GM23338 (cell line): Measurements from ENCODE around the gene CD63. TPM values are rescaled to one million over a fixed set of nuclear protein-coding genes. Genes with fewer than 3 reads are reported as not detected.

Experiments
- ATAC-seq: fragments of 200-7000 bp; cut with Tn5 transposase; 3 replicates; pipeline ENCODE4 v1.9.1; 2020
- DNase-seq: peaks from one replicate; pipeline ENCODE4 v3.0.0-alpha.2; 2015; ENCODE audit warnings: low spot score
- H2AFZ ChIP-seq: fragments of 200-600 bp; sonication (generic); 2 replicates; pipeline ENCODE4 v1.8.0; 2016; ENCODE audit warnings: antibody characterized with exemption, mild to moderate bottlenecking, moderate library complexity
- H3F3A ChIP-seq: fragments of 200-600 bp; sonication (generic); replicated peaks from 2 replicates; pipeline ENCODE4 v1.8.0; 2017; ENCODE audit warnings: antibody characterized with exemption, mixed run types, low read depth
- H3K27ac ChIP-seq: fragments of 200-600 bp; sonication (generic); 2 replicates; pipeline ENCODE4 v1.6.1; 2016; ENCODE audit warnings: low read depth
- H3K27me3 ChIP-seq: fragments of 200-600 bp; sonication (generic); 2 replicates; pipeline ENCODE4 v1.8.0; 2016; ENCODE audit warnings: mild to moderate bottlenecking, mixed run types, moderate library complexity; ENCODE audit not compliant: insufficient read depth
- H3K36me3 ChIP-seq: fragments of 200-600 bp; sonication (generic); 2 replicates; pipeline ENCODE4 v1.8.0; 2016; ENCODE audit warnings: mild to moderate bottlenecking; ENCODE audit not compliant: insufficient read depth
- H3K4me1 ChIP-seq: fragments of 200-600 bp; sonication (generic); 2 replicates; pipeline ENCODE4 v1.8.0; 2016; ENCODE audit warnings: mild to moderate bottlenecking, moderate library complexity; ENCODE audit not compliant: insufficient read depth
- H3K4me2 ChIP-seq: fragments of 200-600 bp; sonication (generic); 2 replicates; pipeline ENCODE4 v1.7.1; 2017; ENCODE audit warnings: mixed run types
- H3K4me3 ChIP-seq: fragments of 200-600 bp; sonication (generic); 2 replicates; pipeline ENCODE4 v1.6.1; 2016; ENCODE audit warnings: mixed run types
- H3K79me2 ChIP-seq: fragments of 200-600 bp; sonication (generic); replicated peaks from 2 replicates; pipeline ENCODE4 v1.8.0; 2017; ENCODE audit warnings: mild to moderate bottlenecking; ENCODE audit not compliant: insufficient read depth
- H3K9me2 ChIP-seq: fragments of 200-600 bp; sonication (generic); 2 replicates; pipeline ENCODE4 v1.8.0; 2017; ENCODE audit not compliant: insufficient read depth
- H4K20me1 ChIP-seq: fragments of 200-600 bp; sonication (generic); replicated peaks from 2 replicates; pipeline ENCODE4 v1.8.0; 2017; ENCODE audit warnings: mild to moderate bottlenecking; ENCODE audit not compliant: insufficient read depth
- H3K27ac Mint-ChIP-seq: 2 replicates; pipeline ENCODE4 v1.8.0; 2020; ENCODE audit warnings: inconsistent platforms, mild to moderate bottlenecking, moderate library complexity, mixed read lengths
- H3K27me3 Mint-ChIP-seq: 3 replicates; pipeline ENCODE4 v1.8.0; 2022; ENCODE audit warnings: low read depth, mild to moderate bottlenecking, moderate library complexity, mixed read lengths, inconsistent platforms; ENCODE audit not compliant: insufficient read depth, poor library complexity
- H3K36me3 Mint-ChIP-seq: 3 replicates; pipeline ENCODE4 v1.8.0; 2021; ENCODE audit warnings: low read depth, mild to moderate bottlenecking, inconsistent platforms, moderate library complexity, mixed read lengths
- H3K4me1 Mint-ChIP-seq: 3 replicates; pipeline ENCODE4 v1.8.0; 2020; ENCODE audit warnings: mild to moderate bottlenecking, inconsistent platforms, mixed read lengths
- H3K4me3 Mint-ChIP-seq: 3 replicates; pipeline ENCODE4 v1.8.0; 2021; ENCODE audit warnings: moderate library complexity, mild to moderate bottlenecking, inconsistent platforms, mixed read lengths
- H3K9me3 Mint-ChIP-seq: 3 replicates; pipeline ENCODE4 v1.8.0; 2020; ENCODE audit warnings: moderate library complexity, mild to moderate bottlenecking, inconsistent platforms, mixed read lengths
- CREB1 ChIP-seq: fragments of 250-450 bp; sonication (Bioruptor Pico); IDR thresholded peaks from 2 replicates; pipeline ENCODE4 v1.5.0; 2020; ENCODE audit warnings: low read depth, mild to moderate bottlenecking, moderate library complexity
- CTCF ChIP-seq, 2 experiments: fragments of 200-600 bp in 1 of 2; sonication (generic) in 1 of 2; conservative IDR thresholded peaks; 2 replicates each; pipeline versions ENCODE4 v1.5.1 to v1.6.1; 2016 to 2017; ENCODE audit warnings: antibody characterized with exemption in 2 of 2, low read depth in 2 of 2, mild to moderate bottlenecking in 2 of 2, moderate library complexity in 1 of 2
- EZH2 ChIP-seq: fragments of 200-600 bp; sonication (generic); IDR thresholded peaks from one replicate; pipeline ENCODE4 v1.8.0; 2017; ENCODE audit warnings: antibody characterized with exemption, mild to moderate bottlenecking, low read depth; ENCODE audit not compliant: unreplicated experiment
- EZH2phosphoT487 ChIP-seq: fragments of 200-600 bp; sonication (generic); IDR thresholded peaks from one replicate; pipeline ENCODE4 v1.8.1; 2018; ENCODE audit warnings: antibody characterized with exemption; ENCODE audit not compliant: unreplicated experiment
- JUNB ChIP-seq: IDR thresholded peaks from one replicate; pipeline ENCODE4 v1.6.1; 2016; ENCODE audit warnings: antibody characterized with exemption; ENCODE audit not compliant: unreplicated experiment
- NANOG ChIP-seq: IDR thresholded peaks from 2 replicates; pipeline ENCODE4 v1.6.1; 2016; ENCODE audit warnings: antibody characterized with exemption, borderline replicate concordance
- POLR2AphosphoS5 ChIP-seq: IDR thresholded peaks from 2 replicates; pipeline ENCODE4 v1.6.1; 2016; ENCODE audit warnings: antibody characterized with exemption, low read depth
- REST ChIP-seq: IDR thresholded peaks from one replicate; pipeline ENCODE4 v1.6.1; 2018; ENCODE audit warnings: antibody characterized with exemption; ENCODE audit not compliant: unreplicated experiment
- ZNF114 ChIP-seq: fragments of 250-450 bp; sonication (Bioruptor Pico); IDR thresholded peaks from 2 replicates; pipeline ENCODE4 v1.5.0; 2020; ENCODE audit warnings: mild to moderate bottlenecking, moderate library complexity
- ZNF331 ChIP-seq: fragments of 250-450 bp; sonication (Bioruptor Pico); IDR thresholded peaks from 2 replicates; pipeline ENCODE4 v1.5.0; 2020; ENCODE audit warnings: low read depth, mild to moderate bottlenecking, moderate library complexity
- ZNF462 ChIP-seq: fragments of 250-450 bp; sonication (Bioruptor Pico); IDR thresholded peaks from 2 replicates; pipeline ENCODE4 v1.5.0; 2020; ENCODE audit warnings: mild to moderate bottlenecking, moderate library complexity
- polyA plus RNA-seq: library from polyadenylated mRNA; unstranded; fragments of >200 nt; fragmentation: Nextera tagmentation; extraction: Ambion mirVana; gene quantifications from 2 replicates; pipeline ENCODE4 v1.2.1, GENCODE V29; 2016
- total RNA-seq: library from RNA; depleted of rRNA; stranded (reverse); fragments of >200 nt; shearing (Covaris generic); gene quantifications from 2 replicates; pipeline ENCODE4 v1.2.3, GENCODE V29; 2014

Gene CD63
- total and polyA plus RNA-seq, 2 experiments from 2014 or later = 294 to 685 TPM

GRCh38 chr12:55765736-55766290 is 37.0 kb upstream of the CD63 start:
- no peak for DNase-seq
- peaks cover 28% of the 10 kb centered on the region for H3K36me3 Mint-ChIP-seq
- peaks cover 13% of the 10 kb centered on the region; the same call in 2 of the 3 replicates for H3K4me1 Mint-ChIP-seq
- no peaks in the 10 kb centered on the region for H3K9me3 Mint-ChIP-seq
- Histone ChIP-seq H3K4me1 (peaks cover 4% of the 10 kb centered on the region; the same call in 1 of the 2 replicates), H3K4me2 (0 out of 2 replicates have a peak overlapping the region, but pooled peaks have one; percentile 22), H3K79me2 (peaks cover 15% of the 10 kb centered on the region), H3K4me3 (no peak overlapping the region), H3K9me2 (no peaks in the 10 kb centered on the region), H3F3A (0 out of 2 replicates have a peak, but pooled peaks cover 6% of the 10 kb centered on the region), H2AFZ (no peak overlapping the region), H3K36me3 (peaks cover 5% of the 10 kb centered on the region), H3K27ac (no peak overlapping the region), H3K27me3 (no peaks in the 10 kb centered on the region), H4K20me1 (peaks cover 34% of the 10 kb centered on the region)
- peak; percentile 36 for ATAC-seq
- no peak for TF ChIP-seq ZNF462 (CRISPR knock-in tag)
- no peak for TF ChIP-seq CTCF (conservative IDR thresholded peaks at IDR 0.05; ENCODE audit: low read depth in 2 of 2)
- no peak for TF ChIP-seq EZH2
- TF ChIP-seq POLR2AphosphoS5 = no peak
- no peak for TF ChIP-seq JUNB
- no peak for TF ChIP-seq ZNF114
- TF ChIP-seq CREB1 (CRISPR knock-in tag) = no peak
- no peak for TF ChIP-seq NANOG
- no peak for TF ChIP-seq REST
- TF ChIP-seq ZNF331 = no peak
- no peak for TF ChIP-seq EZH2phosphoT487
- peak overlapping the region; percentile 14 for H3K27ac Mint-ChIP-seq
- no peak overlapping the region for H3K4me3 Mint-ChIP-seq
- peaks cover 7% of the 10 kb centered on the region for H3K27me3 Mint-ChIP-seq
